IMR-90 (cell line): Measurements from ENCODE around the gene ZSCAN25. TPM values are rescaled to one million over a fixed set of nuclear protein-coding genes. Genes with fewer than 3 reads are reported as not detected.

ENCODE experiments used
- ATAC-seq: fragments of 200-7000 bp; cut with Tn5 transposase; 2 replicates; pipeline ENCODE4 v1.9.1; 2020; ENCODE audit warnings: low read depth, mild to moderate bottlenecking, moderate library complexity
- BruUV-seq: library from RNA; stranded (reverse); fragments of 400-500 nt; replicated peaks from 2 replicates; lab custom pipeline; 2021; lab: Mats Ljungman, UMichigan
- CTCF ChIA-PET: fragments of 300-600 bp; formaldehyde crosslinking; extraction: SDS; loops from one replicate; lab custom pipeline; 2021; ENCODE audit warnings: antibody characterized with exemption; lab: Yijun Ruan, JAX
- POLR2A ChIA-PET: fragments of 300-600 bp; sonication (Branson Sonifier 250); formaldehyde crosslinking; loops from one replicate; lab custom pipeline; 2022; ENCODE audit warnings: antibody characterized with exemption; ENCODE audit not compliant: unreplicated experiment; lab: Charles Lee
- DNase-seq: peaks from one replicate; pipeline ENCODE4 v3.0.0; 2013
- H2AFZ ChIP-seq: replicated peaks from 2 replicates; pipeline ENCODE3; 2013; ENCODE audit warnings: low read length, mild to moderate bottlenecking; ENCODE audit not compliant: poor library complexity
- H2AK5ac ChIP-seq: 2 replicates; pipeline ENCODE4 v1.6.1; 2013; ENCODE audit warnings: low read depth, low read length, inconsistent platforms
- H2AK9ac ChIP-seq: replicated peaks from 2 replicates; pipeline ENCODE3; 2013; ENCODE audit warnings: mild to moderate bottlenecking, low read depth, low read length, moderate library complexity; ENCODE audit not compliant: poor library complexity
- H2BK120ac ChIP-seq: 2 replicates; pipeline ENCODE4 v1.6.1; 2013; ENCODE audit warnings: low read depth, low read length, inconsistent platforms
- H2BK15ac ChIP-seq: 3 replicates; pipeline ENCODE4 v1.6.1; 2013; ENCODE audit warnings: low read depth, low read length, inconsistent platforms
- H2BK20ac ChIP-seq: 2 replicates; pipeline ENCODE4 v1.6.1; 2013; ENCODE audit warnings: low read depth, mild to moderate bottlenecking, inconsistent platforms, low read length, moderate library complexity
- H2BK5ac ChIP-seq: 2 replicates; pipeline ENCODE4 v1.6.1; 2013; ENCODE audit warnings: mild to moderate bottlenecking, low read depth, low read length, inconsistent platforms; ENCODE audit not compliant: poor library complexity, severe bottlenecking
- H3K14ac ChIP-seq: replicated peaks from 2 replicates; pipeline ENCODE4 v1.6.1; 2013; ENCODE audit warnings: low read depth, low read length, inconsistent platforms
- H3K18ac ChIP-seq: 2 replicates; pipeline ENCODE4 v1.6.1; 2013; ENCODE audit warnings: low read depth, low read length, control low read depth
- H3K23ac ChIP-seq: 2 replicates; pipeline ENCODE4 v1.6.1; 2013; ENCODE audit warnings: low read depth, low read length, inconsistent platforms
- H3K27ac ChIP-seq: 2 replicates; pipeline ENCODE4 v1.5.1; 2013; ENCODE audit warnings: mild to moderate bottlenecking, control low read depth, low read length; ENCODE audit not compliant: insufficient read depth
- H3K27me3 ChIP-seq: 2 replicates; pipeline ENCODE4 v1.6.1; 2013; ENCODE audit warnings: low read length; ENCODE audit not compliant: control insufficient read depth, insufficient read depth
- H3K36me3 ChIP-seq: 2 replicates; pipeline ENCODE4 v1.6.1; 2013; ENCODE audit warnings: low read length, mixed read lengths; ENCODE audit not compliant: control insufficient read depth, insufficient read depth
- H3K4ac ChIP-seq: 2 replicates; pipeline ENCODE4 v1.6.1; 2013; ENCODE audit warnings: low read depth, low read length, inconsistent platforms
- H3K4me1 ChIP-seq: 2 replicates; pipeline ENCODE4 v1.6.1; 2013; ENCODE audit warnings: low read length, mixed read lengths; ENCODE audit not compliant: control insufficient read depth, insufficient read depth
- H3K4me2 ChIP-seq: 2 replicates; pipeline ENCODE4 v1.6.1; 2013; ENCODE audit warnings: low read depth, mild to moderate bottlenecking, control low read depth, low read length, moderate library complexity
- H3K4me3 ChIP-seq: 2 replicates; pipeline ENCODE4 v1.5.1; 2013; ENCODE audit warnings: low read depth, mild to moderate bottlenecking, control low read depth, low read length, moderate library complexity; ENCODE audit not compliant: insufficient read depth
- H3K56ac ChIP-seq: 2 replicates; pipeline ENCODE4 v1.6.1; 2013; ENCODE audit warnings: low read length, inconsistent platforms; ENCODE audit not compliant: insufficient read depth; ENCODE audit errors: extremely low read depth
- H3K79me1 ChIP-seq, 2 experiments: 2 replicates each; pipeline ENCODE4 v1.6.1; 2013; ENCODE audit warnings: low read length in 2 of 2, inconsistent platforms in 1 of 2, low read depth in 1 of 2
- H3K9ac ChIP-seq: 2 replicates; pipeline ENCODE4 v1.6.1; 2013; ENCODE audit warnings: low read depth, low read length, control low read depth
- H3K9me1 ChIP-seq: 2 replicates; pipeline ENCODE4 v1.6.1; 2013; ENCODE audit warnings: low read length, inconsistent platforms; ENCODE audit not compliant: insufficient read depth
- H3K9me3 ChIP-seq: 2 replicates; pipeline ENCODE4 v1.6.1; 2013; ENCODE audit warnings: low read length; ENCODE audit not compliant: control insufficient read depth, insufficient read depth
- H4K20me1 ChIP-seq: 2 replicates; pipeline ENCODE4 v1.6.1; 2013; ENCODE audit warnings: low read length, inconsistent platforms; ENCODE audit not compliant: insufficient read depth
- H4K5ac ChIP-seq: 2 replicates; pipeline ENCODE4 v1.6.1; 2013; ENCODE audit warnings: mild to moderate bottlenecking, low read depth, low read length, control low read depth
- H4K8ac ChIP-seq, 2 experiments: 2 replicates each; pipeline ENCODE4 v1.6.1; 2013; ENCODE audit warnings: low read depth in 2 of 2, low read length in 2 of 2, control low read depth in 1 of 2, inconsistent platforms in 1 of 2
- H4K91ac ChIP-seq: 2 replicates; pipeline ENCODE4 v1.6.1; 2013; ENCODE audit warnings: low read depth, low read length, inconsistent platforms; ENCODE audit not compliant: insufficient read depth
- RAD21 ChIP-seq: IDR thresholded peaks from 2 replicates; pipeline ENCODE4 v1.6.1; 2012; ENCODE audit warnings: low read length, improper control_type of control experiment
- SMC3 ChIP-seq: fragments of 150-350 bp; IDR thresholded peaks from 2 replicates; pipeline ENCODE4 v1.6.1; 2016; ENCODE audit warnings: low read depth, mild to moderate bottlenecking, antibody characterized with exemption, low read length, moderate library complexity
- WGBS, 2 experiments: methylation state at CpG; one replicate each; pipeline versions ENCODE4 v1.1.5 to v1.1.7; 2013; ENCODE audit warnings: missing lambda C conversion rate in 2 of 2; ENCODE audit not compliant: insufficient read length in 1 of 2; ENCODE audit errors: extremely low coverage in 2 of 2; 5-methylcytosine and 5-hydroxymethylcytosine counted together
- dilution Hi-C: fragments of 300-500 bp; cut with HindIII; formaldehyde crosslinking; loops from one replicate; pipeline ENCODE4 v1.14.3; 2018; ENCODE audit warnings: low sequenced_read_pairs; ENCODE audit not compliant: unreplicated experiment
- in situ Hi-C: fragments of 300-500 bp; cut with MboI; formaldehyde crosslinking; loops from 3 replicates; pipeline ENCODE4 v1.14.3; 2019; ENCODE audit warnings: low sequenced_read_pairs, inconsistent platforms, mixed read lengths
- intact Hi-C: fragments of 100-400 bp; cut with micrococcal nuclease; formaldehyde crosslinking; loops from 2 replicates; pipeline ENCODE4 v1.10.0; 2022
- polyA plus RNA-seq, 3 experiments: library from polyadenylated mRNA; depleted of rRNA; stranded (reverse); fragments of >200 nt; gene quantifications; 2 replicates each; pipeline ENCODE4 v1.2.3, GENCODE V29; 2012; ENCODE audit warnings: low replicate concordance in 1 of 3
- total RNA-seq: library from RNA; depleted of rRNA; stranded (reverse); fragments of >200 nt; gene quantifications from 2 replicates; pipeline ENCODE4 v1.2.3, GENCODE V29; 2012

The ZSCAN25 gene
- total and polyA plus RNA-seq, 2 of the 4 experiments (the other 2 are of a cell fraction), result 6.2 to 9.0 TPM

- Histone ChIP-seq H3K18ac (no peak overlapping the region), H3K27me3 (no peaks in the 10 kb centered on the region), H3K14ac (peak overlapping the region; percentile 77; the same call in 1 of the 2 replicates), H3K27ac (peak overlapping the region; percentile 46), H2BK15ac (no peak overlapping the region), H3K79me1 (peaks cover 17 to 35% of the 10 kb centered on the region in 2 experiments; a peak in 3 of 4 replicates), H2AFZ (peak overlapping the region; percentile 99), H2AK5ac (peak overlapping the region; percentile 64), H3K56ac (0 out of 2 replicates have a peak overlapping the region, but pooled peaks have one; percentile 32), H3K36me3 (peaks cover 24% of the 10 kb centered on the region), H3K23ac (no peak overlapping the region), H2BK120ac (no peak overlapping the region), H2AK9ac (peak overlapping the region; percentile 90), H3K4me3 (peak overlapping the region; percentile 63), H3K4ac (peak overlapping the region; percentile 72), H2BK20ac (no peak overlapping the region), H3K9me1 (peaks cover 3% of the 10 kb centered on the region), H4K20me1 (no peaks in the 10 kb centered on the region), H2BK5ac (peak overlapping the region; percentile 16), H3K4me1 (no peaks in the 10 kb centered on the region), H3K4me2 (peak overlapping the region; percentile 76), H4K91ac (peak overlapping the region; percentile 42; the same call in 1 of the 2 replicates), H3K9ac (peak overlapping the region; percentile 79), H4K5ac (peak overlapping the region; percentile 50), H3K9me3 (no peaks in the 10 kb centered on the region), H4K8ac (peak overlapping the region; percentile 68 to 93)
- CTCF ChIA-PET, result interaction anchor here (0.6 to 1.1 kb wide), 3 partner anchors 14 to 327 kb away, joined by 3 read pairs; no protein-coding TSS in a partner anchor
- ATAC-seq (no peak), DNase-seq (no peak)
- intact Hi-C loops (loop anchor here (2.0 to 5.0 kb wide), 3 partner anchors 55 to 375 kb away; partner anchors contain the start of gene ZKSCAN5), dilution Hi-C loops (no loop called here), in situ Hi-C loops (loop anchor here (5.0 kb wide), 1 partner anchor 55 kb away; no protein-coding TSS in a partner anchor)
- no TSS peak for BruUV-seq
- no peak for TF ChIP-seq SMC3
- peak; percentile 3; the same call in 1 of the 2 replicates for TF ChIP-seq RAD21
- 47% methylated on average over 5 of the region's 22 CpGs; no CpG with 5 or more reads in 1 of the 2 experiments for WGBS, 2 experiments
- POLR2A ChIA-PET, result no interaction called here
These were observed 541 bp downstream of the ZSCAN25 start for GRCh38 chr7:99617192-99617781.
